AG04450 (cell line): ENCODE results near the gene MED9. TPM values are rescaled to one million over a fixed set of nuclear protein-coding genes. Genes with fewer than 3 reads are reported as not detected.

Source experiments
- CTCF ChIA-PET: fragments of 300-600, 350-600 bp; formaldehyde crosslinking; extraction: SDS; loops from one replicate; lab custom pipeline; 2022; ENCODE audit warnings: antibody characterized with exemption, inconsistent platforms; lab: Charles Lee
- POLR2A ChIA-PET: fragments of 350-600 bp; formaldehyde crosslinking; extraction: SDS; loops from one replicate; lab custom pipeline; 2021; ENCODE audit warnings: antibody characterized with exemption, inconsistent platforms; lab: Yijun Ruan, JAX
- DNase-seq: peaks from one replicate; pipeline ENCODE4 v3.0.0-alpha.2; 2011; ENCODE audit warnings: low read depth, low spot score
- H3K27ac ChIP-seq: one replicate; pipeline ENCODE4 v1.5.1; 2012; ENCODE audit warnings: low read depth, low read length, control low read depth
- H3K27me3 ChIP-seq: one replicate; pipeline ENCODE4 v1.6.0; 2012; ENCODE audit warnings: low read length; ENCODE audit not compliant: control insufficient read depth, insufficient read depth
- H3K4me3 ChIP-seq: 2 replicates; pipeline ENCODE4 v1.5.1; 2011; ENCODE audit warnings: mild to moderate bottlenecking, low read depth, low read length, control low read depth
- H3K9me3 ChIP-seq: 2 replicates; pipeline ENCODE4 v1.5.1; 2012; ENCODE audit warnings: low read length; ENCODE audit not compliant: control insufficient read depth, insufficient read depth
- CTCF ChIP-seq: IDR thresholded peaks from 2 replicates; pipeline ENCODE4 v1.5.1; 2011; ENCODE audit warnings: low read depth, low read length, control low read depth, inconsistent platforms
- polyA plus RNA-seq: library from polyadenylated mRNA; depleted of rRNA; stranded (reverse); fragments of >200 nt; gene quantifications from 2 replicates; pipeline ENCODE4 v1.2.3, GENCODE V29; 2011

Gene MED9
- polyA plus RNA-seq, 1 experiment = 11.6 TPM

GRCh38 chr17:17491031-17491471 is 14.3 kb downstream of the MED9 start:
- CTCF ChIA-PET = interaction anchor here (1.3 to 1.4 kb wide), 2 partner anchors 123 to 136 kb away, joined by 3 to 5 read pairs; no protein-coding TSS in a partner anchor
- peaks cover 2% of the 10 kb centered on the region; the same call in 1 of the 2 replicates for H3K9me3 ChIP-seq
- H3K27ac ChIP-seq = peak overlapping the region; percentile 21
- no peak overlapping the region for H3K4me3 ChIP-seq
- no peaks in the 10 kb centered on the region for H3K27me3 ChIP-seq
- POLR2A ChIA-PET = interaction anchor here (0.5 kb wide), 1 partner anchor 1379 kb away, joined by 7 read pairs; no protein-coding TSS in a partner anchor
- DNase-seq = no peak
- no peak for TF ChIP-seq CTCF

GRCh38 chr17:17491546-17491988 is 14.8 kb downstream of the MED9 start:
- Histone ChIP-seq H3K27me3 (no peaks in the 10 kb centered on the region), H3K27ac (no peak overlapping the region), H3K9me3 (no peaks in the 10 kb centered on the region; the same call in 1 of the 2 replicates), H3K4me3 (no peak overlapping the region)
- TF ChIP-seq CTCF = no peak
- no peak for DNase-seq
- CTCF ChIA-PET = interaction anchor here (1.4 kb wide), 1 partner anchor 137 kb away, joined by 5 read pairs; no protein-coding TSS in a partner anchor
- POLR2A ChIA-PET = no interaction called here

GRCh38 chr17:17492085-17492484 is 15.3 kb downstream of the MED9 start:
- CTCF ChIA-PET = no interaction called here
- DNase-seq = no peak

GRCh38 chr17:17492571-17492970 is 15.8 kb downstream of the MED9 start:
- no peak for TF ChIP-seq CTCF
- H3K27ac ChIP-seq = no peak overlapping the region
- peaks cover 6% of the 10 kb centered on the region for H3K9me3 ChIP-seq
- ChIA-PET CTCF (no interaction called here), POLR2A (no interaction called here)
- H3K4me3 ChIP-seq = no peak overlapping the region
- H3K27me3 ChIP-seq = no peaks in the 10 kb centered on the region
- DNase-seq = no peak

More at GRCh38 chr17:17492085-17492484, 15.3 kb downstream of the MED9 start:
- POLR2A ChIA-PET = no interaction called here
- H3K9me3 ChIP-seq = peaks cover 2% of the 10 kb centered on the region; the same call in 1 of the 2 replicates
- no peaks in the 10 kb centered on the region for H3K27me3 ChIP-seq
- no peak for TF ChIP-seq CTCF
- H3K4me3 ChIP-seq = no peak overlapping the region
- no peak overlapping the region for H3K27ac ChIP-seq

- H3K4me3 ChIP-seq = no peak overlapping the region
- ChIA-PET CTCF (no interaction called here), POLR2A (interaction anchor here (0.6 kb wide), 1 partner anchor 115 kb away, joined by 3 read pairs; no protein-coding TSS in a partner anchor)
- H3K27ac ChIP-seq = no peak overlapping the region
- H3K9me3 ChIP-seq = peaks cover 7% of the 10 kb centered on the region
- H3K27me3 ChIP-seq = no peaks in the 10 kb centered on the region
- no peak for TF ChIP-seq CTCF
- no peak for DNase-seq
Observed at GRCh38 chr17:17493249-17493985, 16.6 kb downstream of the MED9 start.
